Activated CD8-positive, alpha-beta T cell treated with anti-CD3 and anti-CD28 coated beads, Interleukin-2, amount 10 ng/mL, durations not matched to agents 7 days and 5 days (primary cell): ENCODE measurements around the gene NCOA7. TPM values are rescaled to one million over a fixed set of nuclear protein-coding genes. Genes with fewer than 3 reads are reported as not detected.

Experiments used
- ATAC-seq: fragments of 150-1000 bp; cut with Tn5 transposase; one replicate; pipeline ENCODE4 v1.10.0; 2021; ENCODE audit warnings: moderate library complexity
- CTCF ChIA-PET: fragments of 350-600 bp; sonication (Branson Sonifier 250); formaldehyde crosslinking; loops from one replicate; lab custom pipeline; 2021; ENCODE audit warnings: antibody characterized with exemption; lab: Charles Lee
- POLR2A ChIA-PET: fragments of 350-600 bp; sonication (Branson Sonifier 250); formaldehyde crosslinking; loops from one replicate; lab custom pipeline; 2021; ENCODE audit warnings: antibody characterized with exemption; lab: Charles Lee
- DNase-seq: peaks from one replicate; pipeline ENCODE4 v3.0.0-alpha.2; 2020
- H3K27ac Mint-ChIP-seq: one replicate; pipeline ENCODE4 v1.8.0; 2021; ENCODE audit warnings: mild to moderate bottlenecking, mixed read lengths
- H3K27me3 Mint-ChIP-seq: one replicate; pipeline ENCODE4 v1.8.0; 2021; ENCODE audit warnings: low read depth, mixed read lengths
- H3K36me3 Mint-ChIP-seq: one replicate; pipeline ENCODE4 v1.8.0; 2021; ENCODE audit warnings: low read depth, mixed read lengths
- H3K4me1 Mint-ChIP-seq: one replicate; pipeline ENCODE4 v1.8.0; 2021; ENCODE audit warnings: low read depth, mixed read lengths
- H3K4me3 Mint-ChIP-seq: one replicate; pipeline ENCODE4 v1.8.0; 2021; ENCODE audit warnings: mild to moderate bottlenecking, mixed read lengths
- H3K9me3 Mint-ChIP-seq: one replicate; pipeline ENCODE4 v1.8.0; 2022; ENCODE audit warnings: mixed read lengths; ENCODE audit not compliant: insufficient read depth
- total RNA-seq, 2 experiments: library from RNA; stranded (reverse); gene quantifications; one replicate each; pipeline ENCODE4 v1.2.3, GENCODE V29; 2021

The NCOA7 gene
- total RNA-seq, 2 experiments from 2014 or later = 27.8 to 31.7 TPM

DNA sequence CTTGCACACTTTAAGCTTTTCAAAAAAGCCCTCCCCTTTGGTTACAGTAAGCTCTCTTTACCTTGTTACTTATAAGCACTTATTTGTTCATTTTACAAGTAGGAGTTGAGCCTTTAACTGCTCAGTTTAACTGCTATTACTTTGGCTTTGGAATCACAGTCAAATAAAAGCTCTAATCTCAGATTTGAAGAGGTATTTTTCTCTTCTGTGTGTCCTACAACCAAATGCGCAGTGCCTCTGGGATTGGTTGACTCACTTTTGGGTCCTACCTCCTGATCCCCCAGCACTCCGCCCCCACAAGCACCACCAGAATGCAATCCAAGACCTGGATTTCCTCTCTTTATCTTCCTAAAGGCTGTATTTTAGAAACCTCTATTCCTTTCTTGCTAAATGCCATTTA, 2.5 kb downstream of the NCOA7 start:
- Mint-ChIP-seq H3K27me3 (no peaks in the 10 kb centered on the region), H3K27ac (no peak overlapping the region), H3K4me3 (no peak overlapping the region), H3K36me3 (peaks cover 8% of the 10 kb centered on the region), H3K9me3 (no peaks in the 10 kb centered on the region), H3K4me1 (peaks cover 47% of the 10 kb centered on the region)
- ATAC-seq (no peak), DNase-seq (no peak)
- CTCF ChIA-PET = interaction anchor here (1.2 to 9.1 kb wide), 6 partner anchors 17 to 193 kb away, joined by 3 to 225 read pairs (median 8); partner anchors contain the start of genes HINT3 and TRMT11
- POLR2A ChIA-PET = interaction anchor here (0.6 to 4.3 kb wide), 2 partner anchors 25 to 163 kb away, joined by 3 to 50 read pairs; partner anchors contain the start of gene HINT3

DNA sequence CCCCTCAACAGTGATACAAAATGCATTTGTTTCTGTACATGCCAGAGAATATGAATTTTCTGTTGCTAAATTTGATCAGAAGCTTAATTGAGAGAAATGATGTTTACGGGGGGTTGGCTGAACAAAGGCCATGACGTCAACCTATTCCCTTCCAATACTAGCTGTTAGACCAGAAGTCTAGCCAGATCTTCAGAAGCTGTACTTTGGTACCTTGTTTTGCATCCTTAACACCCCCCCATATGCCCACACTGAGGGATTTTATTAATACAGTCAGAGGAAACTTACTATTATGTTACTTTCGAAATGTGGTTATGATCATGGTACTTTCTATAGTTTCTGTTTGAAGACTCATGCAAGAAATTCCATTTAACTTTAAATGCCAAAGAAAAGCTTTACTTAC, 3.1 kb downstream of the NCOA7 start:
- DNase-seq (no peak), ATAC-seq (no peak)
- Mint-ChIP-seq H3K4me3 (no peak overlapping the region), H3K36me3 (peaks cover 8% of the 10 kb centered on the region), H3K27me3 (no peaks in the 10 kb centered on the region), H3K4me1 (peaks cover 46% of the 10 kb centered on the region), H3K27ac (no peak overlapping the region), H3K9me3 (no peaks in the 10 kb centered on the region)
- POLR2A ChIA-PET = interaction anchor here (0.7 kb wide), 1 partner anchor 13 kb away, joined by 3 read pairs; no protein-coding TSS in a partner anchor
- CTCF ChIA-PET = interaction anchor here (0.7 to 9.1 kb wide), 8 partner anchors 17 to 193 kb away, joined by 3 to 225 read pairs (median 4); partner anchors contain the start of genes HINT3 and TRMT11

DNA sequence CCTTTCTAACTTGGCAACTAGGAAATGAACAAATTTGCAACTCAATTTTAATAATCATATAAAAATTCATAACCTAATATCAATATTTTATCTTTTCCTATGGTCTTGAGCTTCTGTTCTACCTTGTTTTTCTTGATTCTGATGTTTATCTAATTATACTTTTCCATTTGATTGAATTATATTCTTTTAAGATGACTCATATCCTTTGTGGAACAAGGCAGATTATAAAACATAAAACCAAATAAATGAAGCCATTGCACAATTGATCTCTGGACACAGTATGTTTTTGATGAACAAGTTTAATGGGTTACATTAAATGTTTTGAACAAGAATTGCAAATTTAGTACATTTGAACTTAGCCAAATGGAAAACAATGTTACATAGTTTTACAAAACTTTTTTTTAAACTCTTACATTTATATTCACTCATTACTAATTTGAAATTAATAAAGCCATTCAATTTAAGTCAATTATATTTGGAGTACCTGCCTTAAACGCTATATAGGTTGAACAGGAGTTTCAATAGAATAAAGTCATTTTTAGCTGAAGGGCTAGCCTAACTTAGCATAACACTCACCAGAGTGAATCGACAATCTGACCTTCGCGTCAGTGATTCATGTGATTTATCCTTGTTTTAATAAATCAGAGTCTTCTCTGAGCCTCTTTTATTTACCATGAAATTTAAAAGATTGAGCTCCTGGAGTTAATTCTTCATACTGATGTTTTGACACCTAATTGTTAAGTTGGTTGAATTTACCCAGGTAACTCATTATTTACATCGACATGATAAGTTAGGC, 3.8 kb downstream of the NCOA7 start:
- Mint-ChIP-seq H3K36me3 (peaks cover 3% of the 10 kb centered on the region), H3K9me3 (no peaks in the 10 kb centered on the region), H3K27ac (no peak overlapping the region), H3K27me3 (no peaks in the 10 kb centered on the region), H3K4me1 (peaks cover 41% of the 10 kb centered on the region), H3K4me3 (no peak overlapping the region)
- no peak for ATAC-seq
- DNase-seq = no peak
- ChIA-PET CTCF (interaction anchor here (0.7 to 9.1 kb wide), 9 partner anchors 16 to 196 kb away, joined by 3 to 225 read pairs (median 3); partner anchors contain the start of genes HINT3 and TRMT11), POLR2A (interaction anchor here (0.7 kb wide), 1 partner anchor 13 kb away, joined by 3 read pairs; no protein-coding TSS in a partner anchor)

- peaks cover 3% of the 10 kb centered on the region for H3K36me3 Mint-ChIP-seq
- no peak overlapping the region for H3K4me3 Mint-ChIP-seq
- DNase-seq (no peak), ATAC-seq (no peak)
- no peaks in the 10 kb centered on the region for H3K9me3 Mint-ChIP-seq
- H3K27ac Mint-ChIP-seq = no peak overlapping the region
- H3K4me1 Mint-ChIP-seq = peaks cover 34% of the 10 kb centered on the region
- CTCF ChIA-PET = interaction anchor here (1.5 to 9.1 kb wide), 4 partner anchors 39 to 195 kb away, joined by 3 to 225 read pairs (median 18); partner anchors contain the start of gene HINT3
- POLR2A ChIA-PET = no interaction called here
- H3K27me3 Mint-ChIP-seq = no peaks in the 10 kb centered on the region
Observed at GRCh38 chr6:125795301-125795700, 4.5 kb downstream of the NCOA7 start.

DNA sequence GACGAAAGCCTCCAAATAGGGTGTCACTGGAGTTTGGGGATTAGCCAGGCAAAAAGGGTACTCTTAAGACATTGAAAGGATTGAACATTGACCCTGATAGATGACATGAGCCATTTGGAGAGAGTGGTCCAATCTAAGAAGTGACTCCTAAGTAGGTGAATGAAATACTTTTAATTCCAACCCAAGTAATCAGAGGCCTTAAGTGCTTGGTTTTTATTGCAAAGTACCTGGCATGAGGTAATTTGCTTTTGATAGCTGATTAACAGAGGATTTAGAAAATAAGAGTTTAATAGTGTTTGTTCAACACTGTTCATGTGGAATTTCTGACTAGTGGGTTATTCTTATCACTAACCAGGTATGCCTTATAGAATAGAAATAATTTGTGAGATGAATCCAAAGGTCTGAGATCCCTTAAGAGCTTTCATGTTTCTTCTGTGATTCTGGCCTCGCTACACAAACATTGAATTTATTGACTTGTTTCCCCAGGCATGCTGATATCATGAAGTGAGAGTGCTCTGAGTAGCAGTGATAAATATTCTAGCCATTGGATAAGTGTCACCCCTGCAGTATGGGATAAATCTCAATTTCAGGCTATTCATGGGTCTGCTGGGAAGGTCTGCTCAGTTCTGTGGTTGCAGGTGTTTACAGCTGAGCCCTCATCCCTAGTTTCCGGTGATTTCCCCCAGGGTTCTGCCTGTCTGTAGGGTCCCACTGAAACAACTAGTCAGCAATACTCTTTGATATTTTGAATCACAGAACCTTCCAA, 6.5 kb downstream of the NCOA7 start:
- no peak for DNase-seq
- Mint-ChIP-seq H3K27me3 (no peaks in the 10 kb centered on the region), H3K9me3 (no peaks in the 10 kb centered on the region), H3K4me1 (peaks cover 31% of the 10 kb centered on the region), H3K27ac (no peak overlapping the region), H3K4me3 (no peak overlapping the region), H3K36me3 (peaks cover 3% of the 10 kb centered on the region)
- CTCF ChIA-PET = interaction anchor here (0.8 to 1.1 kb wide), 3 partner anchors 123 to 177 kb away, joined by 3 to 4 read pairs (median 3); no protein-coding TSS in a partner anchor
- ATAC-seq = no peak
- POLR2A ChIA-PET = no interaction called here

DNA sequence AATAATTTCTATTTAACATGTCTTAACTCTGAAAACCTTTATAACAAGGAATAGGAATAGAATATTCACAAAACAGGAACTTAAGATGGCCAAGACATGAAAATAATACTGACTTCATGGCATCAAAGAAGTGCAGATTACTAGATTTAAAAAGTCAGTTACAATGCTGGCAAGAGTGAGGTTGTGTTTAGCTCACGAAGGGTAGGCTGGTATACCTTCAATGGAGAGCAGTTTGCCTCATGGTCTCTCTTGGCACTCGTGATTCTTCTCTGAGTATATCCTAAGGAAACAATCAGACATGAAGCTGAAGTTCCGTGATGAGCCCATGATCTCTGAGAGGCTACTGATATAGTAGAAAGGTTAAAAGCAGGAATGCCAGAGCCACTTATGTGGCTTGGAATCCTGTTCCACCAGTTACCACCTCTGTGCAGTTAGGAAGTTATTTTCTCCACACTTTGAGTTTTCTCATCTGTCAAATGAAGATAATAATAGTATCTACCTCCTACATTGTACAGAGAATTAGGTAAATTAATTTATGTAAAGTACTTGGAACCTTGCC, 7.2 kb downstream of the NCOA7 start:
- Mint-ChIP-seq H3K36me3 (peaks cover 5% of the 10 kb centered on the region), H3K27ac (no peak overlapping the region), H3K27me3 (no peaks in the 10 kb centered on the region), H3K4me3 (no peak overlapping the region), H3K9me3 (no peaks in the 10 kb centered on the region), H3K4me1 (peaks cover 29% of the 10 kb centered on the region)
- ATAC-seq (no peak), DNase-seq (no peak)
- POLR2A ChIA-PET = no interaction called here
- CTCF ChIA-PET = interaction anchor here (1.1 kb wide), 1 partner anchor 158 kb away, joined by 3 read pairs; no protein-coding TSS in a partner anchor

DNA sequence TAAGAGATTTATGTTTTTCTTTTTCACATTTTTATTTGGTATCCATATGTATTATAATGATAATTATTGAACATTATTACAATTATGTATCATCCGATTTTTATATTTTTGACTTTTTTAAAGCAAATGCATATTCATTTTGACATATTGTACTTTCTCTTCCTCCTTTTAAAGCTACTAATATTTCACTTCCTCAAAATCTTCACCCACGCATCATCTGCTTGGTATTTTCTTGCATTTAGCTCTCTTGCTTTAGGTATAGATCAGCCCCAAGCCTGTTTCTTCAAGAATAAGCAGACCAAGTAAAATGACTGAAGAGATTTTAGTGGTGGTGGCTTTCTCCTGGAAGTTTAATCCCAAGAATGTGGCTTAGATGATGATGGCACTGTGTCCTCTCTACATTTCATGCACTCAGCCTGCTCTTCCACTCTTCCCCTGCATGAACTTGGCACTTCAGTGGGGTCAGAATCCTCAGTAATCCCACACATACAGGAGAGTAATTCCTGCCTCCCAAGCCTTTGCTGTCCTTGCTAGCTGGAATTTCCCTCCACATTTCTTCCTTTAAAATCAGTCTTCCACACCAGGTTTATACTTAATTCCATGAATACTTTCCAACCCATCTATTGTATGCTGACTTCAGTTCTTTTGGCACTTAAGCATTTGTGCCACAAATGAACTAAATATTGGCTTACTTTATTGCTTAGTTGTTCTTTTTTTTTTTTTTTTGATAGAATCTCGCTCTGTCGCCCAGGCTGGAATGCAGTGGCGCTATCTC, 8.2 kb downstream of the NCOA7 start:
- H3K4me1 Mint-ChIP-seq = peaks cover 26% of the 10 kb centered on the region
- DNase-seq (no peak), ATAC-seq (no peak)
- H3K27ac Mint-ChIP-seq = no peak overlapping the region
- POLR2A ChIA-PET = interaction anchor here (1.4 kb wide), 1 partner anchor 8 kb away, joined by 7 read pairs; the partner anchor contains the start of gene NCOA7
- no peaks in the 10 kb centered on the region for H3K9me3 Mint-ChIP-seq
- H3K27me3 Mint-ChIP-seq = no peaks in the 10 kb centered on the region
- no peak overlapping the region for H3K4me3 Mint-ChIP-seq
- H3K36me3 Mint-ChIP-seq = peaks cover 5% of the 10 kb centered on the region
- CTCF ChIA-PET = interaction anchor here (0.9 to 1.0 kb wide), 3 partner anchors 9 to 157 kb away, joined by 3 to 4 read pairs (median 3); no protein-coding TSS in a partner anchor

- Mint-ChIP-seq H3K36me3 (peaks cover 13% of the 10 kb centered on the region), H3K4me1 (peaks cover 42% of the 10 kb centered on the region), H3K9me3 (no peaks in the 10 kb centered on the region), H3K27me3 (no peaks in the 10 kb centered on the region), H3K4me3 (no peak overlapping the region), H3K27ac (no peak overlapping the region)
- ChIA-PET POLR2A (interaction anchor here (0.9 to 2.5 kb wide), 2 partner anchors 12 to 21 kb away, joined by 3 to 13 read pairs; partner anchors contain the start of gene NCOA7), CTCF (interaction anchor here (2.5 kb wide), 1 partner anchor 11 kb away, joined by 28 read pairs; the partner anchor contains the start of gene NCOA7)
- no peak for ATAC-seq
- no peak for DNase-seq
Observed at GRCh38 chr6:125802383-125802782, 11.6 kb downstream of the NCOA7 start.

DNA sequence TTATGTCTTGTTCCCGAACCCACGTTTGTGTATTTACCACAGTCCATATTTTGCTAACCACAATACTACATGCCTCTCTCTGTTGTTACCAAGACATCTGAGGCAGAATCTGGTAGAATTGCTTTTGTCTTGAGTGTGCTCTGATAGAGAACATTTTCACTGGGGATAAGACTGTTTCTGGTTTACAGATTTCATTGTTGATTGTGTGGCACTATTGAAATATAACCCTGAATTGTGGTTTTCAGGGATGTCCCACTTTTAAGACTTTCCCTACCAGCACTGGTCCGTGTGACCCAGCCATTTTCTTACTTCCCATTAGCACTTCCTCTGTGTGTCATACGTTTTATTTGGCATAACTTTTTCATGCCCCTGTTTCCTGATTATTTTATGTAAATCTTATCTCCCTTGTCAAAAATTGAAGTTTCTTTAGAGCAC, 12.2 kb downstream of the NCOA7 start:
- Mint-ChIP-seq H3K9me3 (no peaks in the 10 kb centered on the region), H3K27me3 (no peaks in the 10 kb centered on the region), H3K4me1 (peaks cover 43% of the 10 kb centered on the region), H3K27ac (no peak overlapping the region), H3K4me3 (no peak overlapping the region), H3K36me3 (peaks cover 14% of the 10 kb centered on the region)
- ATAC-seq (no peak), DNase-seq (no peak)
- CTCF ChIA-PET = interaction anchor here (2.5 kb wide), 1 partner anchor 12 kb away, joined by 28 read pairs; the partner anchor contains the start of gene NCOA7
- POLR2A ChIA-PET = interaction anchor here (2.5 kb wide), 1 partner anchor 13 kb away, joined by 13 read pairs; the partner anchor contains the start of gene NCOA7

DNA sequence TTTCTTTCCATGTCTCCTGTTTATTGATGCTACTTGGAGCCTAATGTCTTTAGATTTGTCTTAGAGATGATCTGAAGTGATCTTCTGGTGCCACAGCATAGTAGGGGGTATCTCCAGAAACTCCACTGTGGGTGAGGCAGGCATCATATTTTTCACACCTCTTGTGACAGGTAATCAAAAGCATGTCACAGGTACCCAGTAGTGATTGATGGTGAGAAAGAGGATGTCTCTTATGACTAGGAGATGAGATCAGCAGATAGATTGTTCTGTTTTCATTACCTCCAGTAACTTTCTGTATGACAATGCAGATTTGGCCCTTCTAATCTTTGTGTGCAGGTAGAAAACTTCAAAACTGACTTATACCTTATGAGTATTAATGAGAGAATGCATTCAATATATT, 13.5 kb downstream of the NCOA7 start:
- Mint-ChIP-seq H3K27ac (peak overlapping the region; percentile 27), H3K4me1 (peaks cover 49% of the 10 kb centered on the region), H3K27me3 (no peaks in the 10 kb centered on the region), H3K36me3 (peaks cover 23% of the 10 kb centered on the region), H3K9me3 (no peaks in the 10 kb centered on the region), H3K4me3 (no peak overlapping the region)
- ChIA-PET CTCF (interaction anchor here (1.6 to 2.4 kb wide), 2 partner anchors 14 to 169 kb away, joined by 5 to 17 read pairs; partner anchors contain the start of gene NCOA7), POLR2A (interaction anchor here (1.3 to 1.5 kb wide), 2 partner anchors 14 to 23 kb away, joined by 5 to 6 read pairs; partner anchors contain the start of gene NCOA7)
- DNase-seq (no peak), ATAC-seq (no peak)
